ENCODE data around the gene OR2K2. TPM values are rescaled to one million over a fixed set of nuclear protein-coding genes. Genes with fewer than 3 reads are reported as not detected.

OR2K2 gene
- total RNA-seq, 1 donor from 2014 or later, result not detected

Other genes starting within 250 kb of the OR2K2 start
- 97.1 TPM for gene ECPAS, start 154.2 kb upstream of the OR2K2 start, total RNA-seq
- 5.1 TPM for gene ZNF483, start 195.0 kb upstream of the OR2K2 start, total RNA-seq

Measured in lower lobe of right lung (tissue), 1 donor.